HS-27A (cell line): Measurements from ENCODE around the gene CNGB1.
"Not testable (repeated sequence)": the region's sequence is repeated elsewhere in the genome, so short reads cannot be mapped to it uniquely, and the experiment has no call there.

Source experiments
- DNase-seq: peaks from one replicate; pipeline ENCODE4 v3.0.0-alpha.2; 2012; ENCODE audit warnings: low read depth, missing footprints

The CNGB1 gene

GRCh38 chr16:57904101-57904500, 66.8 kb downstream of the CNGB1 start:
- no peak for DNase-seq

- no peak for DNase-seq
Measured at GRCh38 chr16:57903656-57904055, 67.3 kb downstream of the CNGB1 start.

GRCh38 chr16:57901480-57902069, 69.4 kb downstream of the CNGB1 start:
- no peak for DNase-seq

- no peak for DNase-seq
Measured at GRCh38 chr16:57900796-57901479, 70.0 kb downstream of the CNGB1 start.

- DNase-seq = peak; percentile 17
Measured at GRCh38 chr16:57899771-57900661, 70.9 kb downstream of the CNGB1 start.

- no peak for DNase-seq
Measured at GRCh38 chr16:57898961-57899360, 72.0 kb downstream of the CNGB1 start.

- no peak for DNase-seq
Measured at GRCh38 chr16:57897996-57898395, 72.9 kb downstream of the CNGB1 start.

- DNase-seq = no peak
Measured at GRCh38 chr16:57897053-57897784, 73.7 kb downstream of the CNGB1 start.

- not testable (repeated sequence) for DNase-seq
Measured at GRCh38 chr16:57895081-57895547, 75.8 kb downstream of the CNGB1 start.

GRCh38 chr16:57894390-57895080, 76.4 kb downstream of the CNGB1 start:
- DNase-seq = no peak

- peak; percentile 38 for DNase-seq
Measured at GRCh38 chr16:57893559-57894389, 77.2 kb downstream of the CNGB1 start.

- no peak for DNase-seq
Measured at GRCh38 chr16:57893217-57893558, 77.7 kb downstream of the CNGB1 start.

- no peak for DNase-seq
Measured at GRCh38 chr16:57892447-57893096, 78.4 kb downstream of the CNGB1 start.

GRCh38 chr16:57892041-57892440, 78.9 kb downstream of the CNGB1 start:
- DNase-seq = peak; percentile 89

- DNase-seq = no peak
Measured at GRCh38 chr16:57890752-57891111, 80.2 kb downstream of the CNGB1 start.

GRCh38 chr16:57889960-57890751, 80.8 kb downstream of the CNGB1 start:
- DNase-seq = no peak

- no peak for DNase-seq
Measured at GRCh38 chr16:57889522-57889921, 81.4 kb downstream of the CNGB1 start.

- DNase-seq = no peak
Measured at GRCh38 chr16:57889111-57889510, 81.8 kb downstream of the CNGB1 start.

GRCh38 chr16:57888128-57888527, 82.8 kb downstream of the CNGB1 start:
- DNase-seq = no peak
